Trophoblast cell (in vitro differentiated cells and primary cell): ENCODE results near the gene ARRDC3.
A peak's percentile ranks its signal among the peaks of the same experiment; 100 is the strongest.
"Not testable (repeated sequence)": the region's sequence is repeated elsewhere in the genome, so short reads cannot be mapped to it uniquely, and the experiment has no call there.

ENCODE experiments used
- DNase-seq, 2 donors: peaks; one replicate each; pipeline ENCODE4 v3.0.0-alpha.2; 2016
- H2AFZ ChIP-seq: 2 replicates; pipeline ENCODE4 v1.6.1; 2013; ENCODE audit warnings: low read length, moderate library complexity, mild to moderate bottlenecking; ENCODE audit not compliant: insufficient read depth, poor library complexity
- H2AK5ac ChIP-seq: 2 replicates; pipeline ENCODE4 v1.6.1; 2013; ENCODE audit warnings: mild to moderate bottlenecking, low read length
- H2BK120ac ChIP-seq: 2 replicates; pipeline ENCODE4 v1.6.1; 2013; ENCODE audit warnings: low read length, mild to moderate bottlenecking, moderate library complexity; ENCODE audit not compliant: insufficient read depth, poor library complexity
- H2BK12ac ChIP-seq: 2 replicates; pipeline ENCODE4 v1.6.1; 2013; ENCODE audit warnings: mild to moderate bottlenecking, low read length, moderate library complexity
- H2BK5ac ChIP-seq: 2 replicates; pipeline ENCODE4 v1.6.1; 2013; ENCODE audit warnings: low read length, low read depth, moderate library complexity, mild to moderate bottlenecking; ENCODE audit not compliant: poor library complexity
- H3K14ac ChIP-seq: 2 replicates; pipeline ENCODE4 v1.6.1; 2013; ENCODE audit warnings: mild to moderate bottlenecking, low read length
- H3K18ac ChIP-seq: 2 replicates; pipeline ENCODE4 v1.6.1; 2013; ENCODE audit warnings: mild to moderate bottlenecking, low read length
- H3K23ac ChIP-seq: 2 replicates; pipeline ENCODE4 v1.6.1; 2013; ENCODE audit warnings: low read length
- H3K27ac ChIP-seq: 2 replicates; pipeline ENCODE4 v1.5.1; 2013; ENCODE audit warnings: low read depth, mild to moderate bottlenecking, inconsistent platforms, low read length, moderate library complexity
- H3K27me3 ChIP-seq: 2 replicates; pipeline ENCODE4 v1.6.1; 2013; ENCODE audit warnings: inconsistent platforms, mild to moderate bottlenecking, low read length, moderate library complexity; ENCODE audit not compliant: insufficient read depth
- H3K36me3 ChIP-seq, 2 experiments: 1 replicate in 1 of 2; 2 replicates in 1 of 2; pipeline ENCODE4 v1.6.1; 2013; ENCODE audit warnings: low read length in 2 of 2, mild to moderate bottlenecking in 2 of 2, moderate library complexity in 1 of 2; ENCODE audit not compliant: insufficient read depth in 2 of 2, control insufficient read depth in 1 of 2
- H3K4ac ChIP-seq: 2 replicates; pipeline ENCODE4 v1.6.1; 2013; ENCODE audit warnings: low read depth, mild to moderate bottlenecking, low read length, moderate library complexity
- H3K4me1 ChIP-seq, 2 experiments: 1 replicate in 1 of 2; 2 replicates in 1 of 2; pipeline ENCODE4 v1.6.1; 2013; ENCODE audit warnings: low read length in 2 of 2, mild to moderate bottlenecking in 2 of 2, moderate library complexity in 1 of 2; ENCODE audit not compliant: insufficient read depth in 2 of 2, control insufficient read depth in 1 of 2
- H3K4me2 ChIP-seq: 2 replicates; pipeline ENCODE4 v1.6.1; 2013; ENCODE audit warnings: inconsistent platforms, mild to moderate bottlenecking, low read length, moderate library complexity
- H3K4me3 ChIP-seq: 2 replicates; pipeline ENCODE4 v1.5.1; 2013; ENCODE audit warnings: mild to moderate bottlenecking, low read depth, low read length, inconsistent platforms
- H3K79me1 ChIP-seq: one replicate; pipeline ENCODE4 v1.6.1; 2013; ENCODE audit warnings: low read length
- H3K79me2 ChIP-seq: 2 replicates; pipeline ENCODE4 v1.6.1; 2013; ENCODE audit warnings: low read length, mild to moderate bottlenecking; ENCODE audit not compliant: control insufficient read depth, insufficient read depth, poor library complexity
- H3K9ac ChIP-seq: 2 replicates; pipeline ENCODE4 v1.6.1; 2013; ENCODE audit warnings: mild to moderate bottlenecking, low read length
- H3K9me3 ChIP-seq: 2 replicates; pipeline ENCODE4 v1.6.1; 2013; ENCODE audit warnings: low read depth, mild to moderate bottlenecking, control low read depth, inconsistent platforms, low read length; ENCODE audit not compliant: insufficient read depth
- H4K12ac ChIP-seq: 2 replicates; pipeline ENCODE4 v1.6.1; 2013; ENCODE audit warnings: low read depth, mild to moderate bottlenecking, low read length, moderate library complexity
- H4K8ac ChIP-seq: 2 replicates; pipeline ENCODE4 v1.6.1; 2013; ENCODE audit warnings: low read depth, mild to moderate bottlenecking, low read length, moderate library complexity
- H4K91ac ChIP-seq: one replicate; pipeline ENCODE4 v1.6.1; 2013; ENCODE audit warnings: low read depth, mild to moderate bottlenecking, low read length, moderate library complexity
- WGBS: extraction: QIAGEN DNeasy Blood & Tissue Kit; methylation state at CpG from one replicate; pipeline ENCODE4 v1.1.7; 2013; ENCODE audit warnings: missing lambda C conversion rate; ENCODE audit not compliant: insufficient read length, insufficient coverage; ENCODE audit errors: extremely low coverage; 5-methylcytosine and 5-hydroxymethylcytosine counted together

The ARRDC3 gene

DNA sequence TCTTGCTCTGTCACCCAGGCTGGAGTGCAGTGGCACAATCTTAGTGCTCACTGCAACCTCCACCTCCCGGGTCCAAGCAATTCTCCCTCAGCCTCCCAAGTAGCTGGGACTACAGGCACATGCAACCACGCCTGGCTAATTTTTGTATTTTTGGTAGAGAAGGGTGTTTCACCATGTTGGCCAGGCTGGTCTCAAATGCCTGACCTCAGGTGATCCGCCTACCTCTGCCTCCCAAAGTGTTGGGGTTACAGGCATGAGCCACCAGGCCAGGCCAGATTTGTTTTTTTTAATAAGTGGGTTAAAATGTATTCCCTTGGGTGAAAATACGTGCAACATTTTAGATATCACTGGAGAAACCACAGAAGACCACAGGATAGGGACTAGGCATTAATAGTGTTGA, 60.1 kb downstream of the ARRDC3 start:
- H3K23ac ChIP-seq, DNase-seq, H3K79me1 ChIP-seq, H3K36me3 ChIP-seq, H2BK5ac ChIP-seq, H2AK5ac ChIP-seq, H4K8ac ChIP-seq, H4K12ac ChIP-seq, H3K4me2 ChIP-seq, H3K4me1 ChIP-seq, H2BK12ac ChIP-seq, H3K79me2 ChIP-seq, H3K4me3 ChIP-seq, H3K9me3 ChIP-seq, H3K27ac ChIP-seq, H3K18ac ChIP-seq, H4K91ac ChIP-seq, H3K9ac ChIP-seq, H3K14ac ChIP-seq, H3K4ac ChIP-seq, H3K27me3 ChIP-seq, H2AFZ ChIP-seq: not testable (repeated sequence)
- WGBS, result no CpG with 5 or more reads among the region's 4 CpGs
- H2BK120ac ChIP-seq, result peak overlapping the region; percentile 33

DNA sequence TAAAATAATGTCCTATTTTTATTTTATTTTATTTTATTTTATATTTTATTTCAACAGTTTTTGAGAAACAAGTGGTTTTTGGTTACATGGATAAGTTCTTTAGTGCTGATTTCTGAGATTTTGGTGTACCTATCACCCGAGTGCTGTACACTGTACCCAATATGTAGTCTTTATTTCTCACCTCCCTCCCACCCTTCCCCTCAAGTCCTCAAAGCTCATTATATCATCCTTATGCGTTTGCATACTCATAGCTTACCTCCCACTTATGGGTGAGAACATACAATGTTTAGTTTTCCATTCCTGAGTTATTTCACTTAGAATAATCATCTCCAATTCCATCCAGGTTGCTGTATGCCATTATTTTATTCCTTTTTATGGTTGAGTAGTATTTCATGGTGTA, 63.5 kb downstream of the ARRDC3 start:
- Histone ChIP-seq H3K4me3 (no peak overlapping the region), H3K27ac (no peak overlapping the region), H2BK12ac (no peak overlapping the region), H4K91ac (no peak overlapping the region), H3K4ac (no peak overlapping the region), H3K79me2 (no peaks in the 10 kb centered on the region), H3K23ac (no peak overlapping the region), H3K4me1 (peaks cover 6 to 7% of the 10 kb centered on the region in 2 experiments), H4K8ac (no peak overlapping the region), H2AK5ac (no peak overlapping the region), H2BK120ac (no peak overlapping the region), H3K36me3 (no peaks in the 10 kb centered on the region), H2BK5ac (no peak overlapping the region), H3K14ac (no peak overlapping the region), H4K12ac (no peak overlapping the region), H3K9me3 (no peaks in the 10 kb centered on the region), H3K79me1 (peaks cover 4% of the 10 kb centered on the region), H3K27me3 (no peaks in the 10 kb centered on the region), H2AFZ (no peak overlapping the region), H3K18ac (no peak overlapping the region), H3K9ac (no peak overlapping the region), H3K4me2 (no peak overlapping the region)
- no CpG with 5 or more reads among the region's 2 CpGs for WGBS
- no peak for DNase-seq

DNA sequence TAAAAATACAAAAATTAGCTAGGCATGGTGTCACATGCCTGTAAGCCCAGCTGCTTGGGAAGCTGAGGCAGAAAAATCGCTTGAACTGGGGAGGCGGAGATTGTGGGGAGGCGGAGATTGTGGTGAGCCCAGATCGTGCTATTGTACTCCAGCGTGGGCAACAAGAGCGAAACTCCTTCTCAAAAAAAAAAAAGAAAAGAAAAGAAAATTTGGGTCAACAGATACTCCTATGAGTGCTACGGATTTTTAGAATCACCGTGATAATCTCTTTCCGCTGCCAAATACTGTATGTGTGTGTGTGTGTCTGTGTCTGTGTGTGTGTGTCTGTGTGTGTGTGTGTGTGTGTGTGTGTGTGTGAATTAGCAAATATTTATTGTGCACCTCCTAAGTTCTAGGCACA, 64.4 kb downstream of the ARRDC3 start:
- H3K18ac ChIP-seq, result no peak overlapping the region
- H3K4ac ChIP-seq, result no peak overlapping the region
- no peak overlapping the region for H2BK120ac ChIP-seq
- no peak overlapping the region for H2BK12ac ChIP-seq
- no peak overlapping the region for H2BK5ac ChIP-seq
- no peak overlapping the region for H4K12ac ChIP-seq
- no peaks in the 10 kb centered on the region for H3K36me3 ChIP-seq
- H3K14ac ChIP-seq, result no peak overlapping the region
- H3K9ac ChIP-seq, result no peak overlapping the region
- no peaks in the 10 kb centered on the region for H3K27me3 ChIP-seq
- H3K79me1 ChIP-seq, result peaks cover 4% of the 10 kb centered on the region
- H3K4me1 ChIP-seq, result peaks cover 8 to 11% of the 10 kb centered on the region in 2 experiments
- WGBS, result no CpG with 5 or more reads among the region's 9 CpGs
- DNase-seq, result no peak
- no peak overlapping the region for H3K4me3 ChIP-seq
- H3K4me2 ChIP-seq, result no peak overlapping the region
- no peak overlapping the region for H3K23ac ChIP-seq
- no peak overlapping the region for H2AFZ ChIP-seq
- no peaks in the 10 kb centered on the region for H3K79me2 ChIP-seq
- H4K8ac ChIP-seq, result no peak overlapping the region
- H4K91ac ChIP-seq, result no peak overlapping the region
- H2AK5ac ChIP-seq, result no peak overlapping the region
- H3K9me3 ChIP-seq, result no peaks in the 10 kb centered on the region
- H3K27ac ChIP-seq, result no peak overlapping the region
